SK-N-SH treated with all-trans-retinoic acid at 6 μM for 48 hours (cell line): ENCODE results near the gene TUBB2A.

Source experiments
- ATAC-seq: fragments of 200-7000 bp; cut with Tn5 transposase; 3 replicates; pipeline ENCODE4 v1.9.1; 2020; ENCODE audit warnings: mild to moderate bottlenecking, moderate library complexity
- ARNTL ChIP-seq: fragments of 450-650 bp; formaldehyde crosslinking; IDR thresholded peaks from 2 replicates; pipeline ENCODE4 v1.5.0; 2020; ENCODE audit warnings: low read depth, mild to moderate bottlenecking, moderate library complexity, borderline replicate concordance
- BACH2 ChIP-seq: fragments of 250-450 bp; sonication (Bioruptor Pico); IDR thresholded peaks from 2 replicates; pipeline ENCODE4 v1.9.0; 2021; ENCODE audit warnings: mild to moderate bottlenecking, borderline replicate concordance
- CSDC2 ChIP-seq: fragments of 250-450 bp; sonication (Bioruptor Pico); IDR thresholded peaks from 2 replicates; pipeline ENCODE4 v1.5.0; 2020; ENCODE audit warnings: mild to moderate bottlenecking, moderate library complexity
- ESRRG ChIP-seq: fragments of 250-450 bp; sonication (Bioruptor Pico); IDR thresholded peaks from 2 replicates; pipeline ENCODE4 v1.6.1; 2021; ENCODE audit warnings: mild to moderate bottlenecking
- GLIS3 ChIP-seq: fragments of 250-450 bp; sonication (Bioruptor Pico); IDR thresholded peaks from 2 replicates; pipeline ENCODE4 v1.5.0; 2020; ENCODE audit warnings: mild to moderate bottlenecking, moderate library complexity
- ISL1 ChIP-seq: fragments of 250-450 bp; sonication (Bioruptor Pico); IDR thresholded peaks from 2 replicates; pipeline ENCODE4 v2.1.2; 2022; ENCODE audit warnings: mild to moderate bottlenecking, moderate library complexity
- OSR1 ChIP-seq: fragments of 250-450 bp; sonication (Bioruptor Pico); IDR thresholded peaks from 2 replicates; pipeline ENCODE4 v1.8.0; 2022; ENCODE audit warnings: moderate library complexity, mild to moderate bottlenecking, inconsistent platforms
- PPARA ChIP-seq: fragments of 250-450 bp; sonication (Bioruptor Pico); IDR thresholded peaks from 2 replicates; pipeline ENCODE4 v1.5.0; 2020; ENCODE audit warnings: mild to moderate bottlenecking, borderline replicate concordance
- RARB ChIP-seq: fragments of 250-450 bp; sonication (Bioruptor Pico); IDR thresholded peaks from 2 replicates; pipeline ENCODE4 v1.8.0; 2021; ENCODE audit warnings: mild to moderate bottlenecking, moderate library complexity
- SNAI2 ChIP-seq: fragments of 250-450 bp; sonication (Bioruptor Pico); IDR thresholded peaks from 2 replicates; pipeline ENCODE4 v1.5.0; 2020; ENCODE audit warnings: mild to moderate bottlenecking, moderate library complexity
- TCF4 ChIP-seq: fragments of 250-450 bp; sonication (Bioruptor Pico); IDR thresholded peaks from 2 replicates; pipeline ENCODE4 v1.8.0; 2021; ENCODE audit warnings: mild to moderate bottlenecking, moderate library complexity, borderline replicate concordance
- ZC3H10 ChIP-seq: fragments of 250-450 bp; sonication (Bioruptor Pico); IDR thresholded peaks from 2 replicates; pipeline ENCODE4 v1.5.1; 2021; ENCODE audit warnings: mild to moderate bottlenecking, moderate library complexity
- ZFP30 ChIP-seq: fragments of 450-650 bp; formaldehyde crosslinking; IDR thresholded peaks from 2 replicates; pipeline ENCODE4 v1.5.0; 2022; ENCODE audit warnings: mild to moderate bottlenecking, moderate library complexity
- ZNF565 ChIP-seq: fragments of 450-650 bp; formaldehyde crosslinking; conservative IDR thresholded peaks from 2 replicates; pipeline ENCODE4 v1.5.0; 2020; ENCODE audit warnings: low read depth, mild to moderate bottlenecking, moderate library complexity
- ZNF70 ChIP-seq: fragments of 450-650 bp; formaldehyde crosslinking; IDR thresholded peaks from 2 replicates; pipeline ENCODE4 v1.5.0; 2020; ENCODE audit warnings: mild to moderate bottlenecking, moderate library complexity
- ZNF8 ChIP-seq: fragments of 450-650 bp; formaldehyde crosslinking; IDR thresholded peaks from 2 replicates; pipeline ENCODE4 v1.5.0; 2020; ENCODE audit warnings: mild to moderate bottlenecking, moderate library complexity
- TF ChIP-seq, protein P1 (sequence below): fragments of 250-450 bp; sonication (Bioruptor Pico); IDR thresholded peaks from 2 replicates; pipeline ENCODE4 v1.5.0; 2020; ENCODE audit warnings: mild to moderate bottlenecking, moderate library complexity
- TF ChIP-seq, protein P2 (sequence below): fragments of 250-450 bp; sonication (Bioruptor Pico); IDR thresholded peaks from 2 replicates; pipeline ENCODE4 v1.5.1; 2021; ENCODE audit warnings: mild to moderate bottlenecking, moderate library complexity
- TF ChIP-seq, protein P3 (sequence below): fragments of 250-450 bp; sonication (Bioruptor Pico); IDR thresholded peaks from 2 replicates; pipeline ENCODE4 v1.5.1; 2020; ENCODE audit warnings: low read depth, mild to moderate bottlenecking, moderate library complexity
- TF ChIP-seq, protein P4 (sequence below): fragments of 250-450 bp; sonication (Bioruptor Pico); IDR thresholded peaks from 2 replicates; pipeline ENCODE4 v1.8.0; 2021; ENCODE audit warnings: low read depth, mild to moderate bottlenecking, moderate library complexity, borderline replicate concordance
- TF ChIP-seq, protein P5 (sequence below): fragments of 250-450 bp; sonication (Bioruptor Pico); IDR thresholded peaks from 2 replicates; pipeline ENCODE4 v1.8.0; 2020; ENCODE audit warnings: mild to moderate bottlenecking, moderate library complexity, borderline replicate concordance

TUBB2A gene

DNA sequence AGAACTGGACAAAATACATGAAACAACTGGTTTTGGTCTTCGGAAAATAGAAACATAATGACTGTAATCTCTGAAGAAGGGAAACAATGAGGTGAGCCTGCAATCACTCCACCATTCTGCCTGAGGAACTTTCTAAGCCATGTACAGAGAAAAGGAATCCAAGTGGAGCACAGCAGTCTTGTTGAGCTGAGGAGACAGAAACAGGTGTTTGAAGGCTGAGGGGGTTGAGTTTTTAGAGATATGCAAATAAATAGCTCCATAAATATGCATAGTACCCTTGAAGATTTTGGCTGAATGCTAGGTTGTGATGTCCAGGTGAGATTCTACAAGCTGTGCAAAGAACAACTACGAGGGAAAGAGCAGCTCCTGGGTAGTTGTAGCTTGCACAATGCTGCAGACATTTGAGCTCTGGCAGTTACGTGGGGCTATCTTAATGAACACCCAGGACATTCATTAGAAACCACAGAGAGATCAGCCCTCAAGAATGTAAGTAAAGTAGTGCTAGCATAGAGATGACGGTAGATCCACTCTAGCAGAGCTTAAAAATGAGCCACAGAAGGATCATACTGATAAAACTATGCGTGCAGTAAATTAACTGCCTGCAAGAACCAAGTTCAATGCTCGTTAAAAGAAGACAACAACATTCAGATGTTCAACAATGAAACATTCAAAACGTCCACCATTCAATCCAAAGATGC is 45.8 kb upstream of the TUBB2A start:
- TF ChIP-seq SNAI2 (CRISPR knock-in tag) (no peak), CSDC2 (CRISPR knock-in tag) (no peak), ZNF565 (CRISPR knock-in tag) (no peak)
- TF ChIP-seq, protein P1, sequence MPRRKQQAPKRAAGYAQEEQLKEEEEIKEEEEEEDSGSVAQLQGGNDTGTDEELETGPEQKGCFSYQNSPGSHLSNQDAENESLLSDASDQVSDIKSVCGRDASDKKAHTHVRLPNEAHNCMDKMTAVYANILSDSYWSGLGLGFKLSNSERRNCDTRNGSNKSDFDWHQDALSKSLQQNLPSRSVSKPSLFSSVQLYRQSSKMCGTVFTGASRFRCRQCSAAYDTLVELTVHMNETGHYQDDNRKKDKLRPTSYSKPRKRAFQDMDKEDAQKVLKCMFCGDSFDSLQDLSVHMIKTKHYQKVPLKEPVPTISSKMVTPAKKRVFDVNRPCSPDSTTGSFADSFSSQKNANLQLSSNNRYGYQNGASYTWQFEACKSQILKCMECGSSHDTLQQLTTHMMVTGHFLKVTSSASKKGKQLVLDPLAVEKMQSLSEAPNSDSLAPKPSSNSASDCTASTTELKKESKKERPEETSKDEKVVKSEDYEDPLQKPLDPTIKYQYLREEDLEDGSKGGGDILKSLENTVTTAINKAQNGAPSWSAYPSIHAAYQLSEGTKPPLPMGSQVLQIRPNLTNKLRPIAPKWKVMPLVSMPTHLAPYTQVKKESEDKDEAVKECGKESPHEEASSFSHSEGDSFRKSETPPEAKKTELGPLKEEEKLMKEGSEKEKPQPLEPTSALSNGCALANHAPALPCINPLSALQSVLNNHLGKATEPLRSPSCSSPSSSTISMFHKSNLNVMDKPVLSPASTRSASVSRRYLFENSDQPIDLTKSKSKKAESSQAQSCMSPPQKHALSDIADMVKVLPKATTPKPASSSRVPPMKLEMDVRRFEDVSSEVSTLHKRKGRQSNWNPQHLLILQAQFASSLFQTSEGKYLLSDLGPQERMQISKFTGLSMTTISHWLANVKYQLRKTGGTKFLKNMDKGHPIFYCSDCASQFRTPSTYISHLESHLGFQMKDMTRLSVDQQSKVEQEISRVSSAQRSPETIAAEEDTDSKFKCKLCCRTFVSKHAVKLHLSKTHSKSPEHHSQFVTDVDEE (CRISPR knock-in tag), result no peak
- no peak for ATAC-seq

DNA sequence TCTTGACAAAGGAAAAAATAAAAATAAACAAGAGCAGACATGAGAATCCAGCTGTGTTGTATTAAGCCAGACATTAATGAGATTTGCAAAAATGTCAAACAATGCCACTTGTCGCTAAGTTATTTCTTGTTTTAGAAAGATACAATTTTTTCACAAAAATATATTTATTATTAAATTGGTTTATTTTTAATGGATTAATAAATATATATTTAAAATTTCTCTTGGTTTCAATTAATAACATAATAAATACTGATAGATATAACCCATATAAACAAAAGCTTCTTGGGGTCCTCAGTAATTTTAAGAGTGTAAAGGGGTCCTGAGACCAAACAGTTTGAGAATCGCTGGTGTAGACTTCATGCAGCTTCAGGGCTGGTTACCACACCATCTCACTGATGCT is 44.0 kb upstream of the TUBB2A start:
- no peak for TF ChIP-seq SNAI2 (CRISPR knock-in tag)
- TF ChIP-seq RARB (CRISPR knock-in tag), result no peak
- no peak for TF ChIP-seq CSDC2 (CRISPR knock-in tag)
- TF ChIP-seq, protein P2, sequence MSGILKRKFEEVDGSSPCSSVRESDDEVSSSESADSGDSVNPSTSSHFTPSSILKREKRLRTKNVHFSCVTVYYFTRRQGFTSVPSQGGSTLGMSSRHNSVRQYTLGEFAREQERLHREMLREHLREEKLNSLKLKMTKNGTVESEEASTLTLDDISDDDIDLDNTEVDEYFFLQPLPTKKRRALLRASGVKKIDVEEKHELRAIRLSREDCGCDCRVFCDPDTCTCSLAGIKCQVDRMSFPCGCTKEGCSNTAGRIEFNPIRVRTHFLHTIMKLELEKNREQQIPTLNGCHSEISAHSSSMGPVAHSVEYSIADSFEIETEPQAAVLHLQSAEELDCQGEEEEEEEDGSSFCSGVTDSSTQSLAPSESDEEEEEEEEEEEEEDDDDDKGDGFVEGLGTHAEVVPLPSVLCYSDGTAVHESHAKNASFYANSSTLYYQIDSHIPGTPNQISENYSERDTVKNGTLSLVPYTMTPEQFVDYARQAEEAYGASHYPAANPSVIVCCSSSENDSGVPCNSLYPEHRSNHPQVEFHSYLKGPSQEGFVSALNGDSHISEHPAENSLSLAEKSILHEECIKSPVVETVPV (CRISPR knock-in tag), result no peak
- no peak for TF ChIP-seq ESRRG (CRISPR knock-in tag)
- TF ChIP-seq, protein P3, sequence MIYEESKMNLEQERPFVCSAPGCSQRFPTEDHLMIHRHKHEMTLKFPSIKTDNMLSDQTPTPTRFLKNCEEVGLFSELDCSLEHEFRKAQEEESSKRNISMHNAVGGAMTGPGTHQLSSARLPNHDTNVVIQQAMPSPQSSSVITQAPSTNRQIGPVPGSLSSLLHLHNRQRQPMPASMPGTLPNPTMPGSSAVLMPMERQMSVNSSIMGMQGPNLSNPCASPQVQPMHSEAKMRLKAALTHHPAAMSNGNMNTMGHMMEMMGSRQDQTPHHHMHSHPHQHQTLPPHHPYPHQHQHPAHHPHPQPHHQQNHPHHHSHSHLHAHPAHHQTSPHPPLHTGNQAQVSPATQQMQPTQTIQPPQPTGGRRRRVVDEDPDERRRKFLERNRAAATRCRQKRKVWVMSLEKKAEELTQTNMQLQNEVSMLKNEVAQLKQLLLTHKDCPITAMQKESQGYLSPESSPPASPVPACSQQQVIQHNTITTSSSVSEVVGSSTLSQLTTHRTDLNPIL (CRISPR knock-in tag), result no peak
- TF ChIP-seq, protein P4, sequence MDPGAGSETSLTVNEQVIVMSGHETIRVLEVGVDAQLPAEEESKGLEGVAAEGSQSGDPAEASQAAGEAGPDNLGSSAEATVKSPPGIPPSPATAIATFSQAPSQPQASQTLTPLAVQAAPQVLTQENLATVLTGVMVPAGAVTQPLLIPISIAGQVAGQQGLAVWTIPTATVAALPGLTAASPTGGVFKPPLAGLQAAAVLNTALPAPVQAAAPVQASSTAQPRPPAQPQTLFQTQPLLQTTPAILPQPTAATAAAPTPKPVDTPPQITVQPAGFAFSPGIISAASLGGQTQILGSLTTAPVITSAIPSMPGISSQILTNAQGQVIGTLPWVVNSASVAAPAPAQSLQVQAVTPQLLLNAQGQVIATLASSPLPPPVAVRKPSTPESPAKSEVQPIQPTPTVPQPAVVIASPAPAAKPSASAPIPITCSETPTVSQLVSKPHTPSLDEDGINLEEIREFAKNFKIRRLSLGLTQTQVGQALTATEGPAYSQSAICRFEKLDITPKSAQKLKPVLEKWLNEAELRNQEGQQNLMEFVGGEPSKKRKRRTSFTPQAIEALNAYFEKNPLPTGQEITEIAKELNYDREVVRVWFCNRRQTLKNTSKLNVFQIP, result no peak
- TF ChIP-seq ZC3H10, result no peak
- no peak for TF ChIP-seq GLIS3 (CRISPR knock-in tag)
- no peak for TF ChIP-seq PPARA (CRISPR knock-in tag)
- TF ChIP-seq ZFP30, result no peak
- TF ChIP-seq ZNF70 (CRISPR knock-in tag), result no peak
- TF ChIP-seq TCF4 (CRISPR knock-in tag), result no peak
- no peak for TF ChIP-seq ARNTL (CRISPR knock-in tag)
- no peak for TF ChIP-seq ISL1 (CRISPR knock-in tag)
- no peak for ATAC-seq

DNA sequence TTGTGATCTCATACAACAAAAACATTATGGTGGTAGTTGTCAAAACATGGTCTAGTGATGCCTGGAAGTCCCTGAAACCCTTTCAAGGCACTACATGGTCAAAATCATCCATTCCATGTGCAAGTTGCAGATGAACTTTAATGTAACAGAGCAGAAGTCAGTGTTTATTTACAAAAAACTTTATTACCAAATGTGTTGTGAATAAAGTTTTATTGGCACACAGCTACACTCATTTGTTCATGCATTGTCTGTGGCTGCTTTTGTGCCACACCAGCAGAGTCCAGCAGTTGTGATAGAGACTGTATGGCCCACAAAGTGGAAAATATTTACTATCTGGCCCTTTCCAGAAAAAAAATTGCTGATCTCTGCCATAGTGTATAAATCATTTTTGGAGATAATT is 43.3 kb upstream of the TUBB2A start:
- no peak for ATAC-seq
- TF ChIP-seq PPARA (CRISPR knock-in tag), result no peak

DNA sequence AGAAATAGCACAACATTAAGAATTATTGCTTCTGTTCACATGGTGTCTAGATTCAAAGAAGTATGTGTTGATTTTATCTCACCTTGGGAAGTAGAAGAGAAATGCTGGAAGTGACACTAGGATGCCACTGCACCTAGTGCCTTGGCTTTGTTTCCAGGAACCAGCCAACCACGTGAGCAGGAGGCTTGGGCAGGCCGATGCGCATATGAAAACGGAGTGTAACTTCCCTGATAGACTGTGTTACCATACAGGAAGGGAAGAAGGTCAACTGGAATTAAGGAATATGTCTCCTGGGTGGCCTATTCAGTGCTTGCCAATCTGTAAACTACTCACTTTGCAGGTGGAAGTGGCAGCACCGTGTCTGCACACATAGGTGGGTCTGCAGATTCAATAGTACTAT is 42.0 kb upstream of the TUBB2A start:
- ATAC-seq, result no peak
- no peak for TF ChIP-seq ISL1 (CRISPR knock-in tag)
- no peak for TF ChIP-seq SNAI2 (CRISPR knock-in tag)
- TF ChIP-seq OSR1 (CRISPR knock-in tag), result no peak
- TF ChIP-seq ZNF565 (CRISPR knock-in tag), result no peak
- no peak for TF ChIP-seq CSDC2 (CRISPR knock-in tag)
- TF ChIP-seq, protein P3 (CRISPR knock-in tag), result no peak
- TF ChIP-seq, protein P5, sequence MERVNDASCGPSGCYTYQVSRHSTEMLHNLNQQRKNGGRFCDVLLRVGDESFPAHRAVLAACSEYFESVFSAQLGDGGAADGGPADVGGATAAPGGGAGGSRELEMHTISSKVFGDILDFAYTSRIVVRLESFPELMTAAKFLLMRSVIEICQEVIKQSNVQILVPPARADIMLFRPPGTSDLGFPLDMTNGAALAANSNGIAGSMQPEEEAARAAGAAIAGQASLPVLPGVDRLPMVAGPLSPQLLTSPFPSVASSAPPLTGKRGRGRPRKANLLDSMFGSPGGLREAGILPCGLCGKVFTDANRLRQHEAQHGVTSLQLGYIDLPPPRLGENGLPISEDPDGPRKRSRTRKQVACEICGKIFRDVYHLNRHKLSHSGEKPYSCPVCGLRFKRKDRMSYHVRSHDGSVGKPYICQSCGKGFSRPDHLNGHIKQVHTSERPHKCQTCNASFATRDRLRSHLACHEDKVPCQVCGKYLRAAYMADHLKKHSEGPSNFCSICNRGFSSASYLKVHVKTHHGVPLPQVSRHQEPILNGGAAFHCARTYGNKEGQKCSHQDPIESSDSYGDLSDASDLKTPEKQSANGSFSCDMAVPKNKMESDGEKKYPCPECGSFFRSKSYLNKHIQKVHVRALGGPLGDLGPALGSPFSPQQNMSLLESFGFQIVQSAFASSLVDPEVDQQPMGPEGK (CRISPR knock-in tag), result no peak
- TF ChIP-seq ZC3H10, result no peak
- TF ChIP-seq, protein P1 (CRISPR knock-in tag), result no peak
- TF ChIP-seq ZNF8 (CRISPR knock-in tag), result no peak
- TF ChIP-seq ARNTL (CRISPR knock-in tag), result no peak
- TF ChIP-seq TCF4 (CRISPR knock-in tag), result no peak
- TF ChIP-seq BACH2, result no peak
- TF ChIP-seq ZFP30, result no peak
